Uterus (tissue), 2 donors: ENCODE results near the gene SELENOF.

Source experiments
- CTCF ChIP-seq, 4 experiments: fragments of 200-600 bp in 2 of 4; fragments of 450-650 bp in 2 of 4; sonication (generic) in 2 of 4; IDR thresholded peaks; one replicate each; pipeline ENCODE4 v1.5.1; 2016 to 2019; ENCODE audit warnings: antibody characterized with exemption in 4 of 4, mild to moderate bottlenecking in 2 of 4, moderate library complexity in 1 of 4
- POLR2A ChIP-seq, 2 donors: fragments of 450-650 bp; IDR thresholded peaks; one replicate each; pipeline ENCODE4 v1.6.1; 2016; ENCODE audit warnings: antibody characterized with exemption in 2 of 2, mild to moderate bottlenecking in 1 of 2, moderate library complexity in 1 of 2

GRCh38 chr1:86948212-86948611 is 34.3 kb upstream of the SELENOF start:
- TF ChIP-seq CTCF (IDR thresholded peaks at IDR 0.05): no peak
- no peak for TF ChIP-seq POLR2A (IDR thresholded peaks at IDR 0.05)
